GM19328 (cell line): ENCODE measurements around the gene NGEF.
"Not testable (repeated sequence)": the region's sequence is repeated elsewhere in the genome, so short reads cannot be mapped to it uniquely, and the experiment has no call there.

Experiments
- ATAC-seq: cut with Tn5 transposase; IDR thresholded peaks from one replicate; pipeline ENCODE4 v1.9.1; 2021; ENCODE audit warnings: mild to moderate bottlenecking, moderate library complexity; ENCODE audit not compliant: unreplicated experiment

NGEF gene

DNA sequence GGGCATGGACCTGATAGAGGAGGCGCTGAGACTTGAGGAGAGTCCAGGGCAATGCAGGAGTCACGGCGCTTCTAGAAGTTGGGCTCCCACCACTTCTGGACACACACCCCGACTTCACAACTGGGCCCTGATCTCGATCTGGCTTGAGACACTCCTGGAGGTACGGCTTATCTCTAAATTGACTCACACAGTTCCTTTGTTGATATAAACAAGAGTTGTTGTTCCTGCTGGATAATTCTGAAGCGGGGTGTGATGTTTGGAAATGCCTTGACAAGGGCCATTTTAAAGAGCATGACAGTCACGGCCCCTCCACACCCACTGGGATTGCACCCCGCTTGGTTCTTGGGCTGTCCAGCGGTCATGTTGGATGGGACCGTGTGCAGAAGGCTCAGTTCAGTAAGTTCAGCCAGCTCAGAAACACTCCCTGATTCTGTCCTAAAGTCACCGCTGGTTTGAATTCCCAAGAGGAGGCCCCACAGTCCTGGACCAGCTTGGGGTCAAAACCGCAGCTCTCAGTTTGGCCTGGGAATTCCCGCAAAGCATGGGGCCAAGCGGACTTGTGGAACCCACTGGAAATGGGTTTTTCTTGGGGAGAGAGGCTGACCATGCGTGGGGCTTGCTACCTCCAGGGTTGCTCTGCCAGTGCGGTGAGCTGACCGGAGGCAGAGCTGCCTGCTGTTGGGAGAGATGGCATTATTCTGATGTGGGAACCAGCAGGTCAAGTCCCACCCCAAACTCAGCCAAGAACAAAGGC lies 10.1 kb upstream of the NGEF start:
- ATAC-seq = no peak

DNA sequence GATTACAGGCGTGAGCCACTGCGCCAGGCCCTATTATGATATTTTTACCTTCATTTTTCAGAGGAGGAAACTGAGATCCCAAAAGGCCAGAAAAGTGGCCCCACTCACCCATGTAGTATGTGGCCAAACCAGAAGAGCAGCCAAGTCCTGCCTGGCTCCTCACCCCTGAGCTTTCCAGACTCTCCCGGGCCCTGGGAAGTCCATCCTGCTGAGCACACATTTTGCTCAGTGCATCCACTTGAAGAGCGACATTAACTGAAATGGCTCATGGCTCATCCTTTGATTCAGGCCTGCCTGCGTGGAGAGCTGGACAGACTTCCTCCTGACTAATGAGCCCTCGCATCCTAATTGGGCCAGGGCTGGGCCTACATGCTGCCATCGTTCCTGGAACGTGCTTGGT lies 9.5 kb upstream of the NGEF start:
- ATAC-seq = no peak

DNA sequence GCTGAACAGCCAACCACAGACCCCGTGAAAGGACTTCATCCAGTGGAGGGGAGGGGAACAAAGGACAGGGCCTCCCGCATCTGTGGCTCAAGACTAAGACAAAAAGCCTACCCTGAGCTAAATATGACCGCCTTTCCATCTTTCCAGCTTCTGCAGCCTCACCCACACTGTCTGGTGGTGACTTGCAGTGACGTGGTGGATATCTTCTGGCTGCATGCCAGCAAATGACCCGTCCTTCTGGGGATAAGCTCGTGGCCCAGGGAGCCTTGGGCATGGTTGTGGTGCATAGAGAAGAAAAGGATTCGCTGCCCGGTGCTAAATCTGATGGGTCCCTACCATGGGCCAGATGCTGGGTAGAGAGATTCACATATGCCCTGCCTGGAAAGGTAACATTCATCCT lies 8.7 kb upstream of the NGEF start:
- no peak for ATAC-seq

DNA sequence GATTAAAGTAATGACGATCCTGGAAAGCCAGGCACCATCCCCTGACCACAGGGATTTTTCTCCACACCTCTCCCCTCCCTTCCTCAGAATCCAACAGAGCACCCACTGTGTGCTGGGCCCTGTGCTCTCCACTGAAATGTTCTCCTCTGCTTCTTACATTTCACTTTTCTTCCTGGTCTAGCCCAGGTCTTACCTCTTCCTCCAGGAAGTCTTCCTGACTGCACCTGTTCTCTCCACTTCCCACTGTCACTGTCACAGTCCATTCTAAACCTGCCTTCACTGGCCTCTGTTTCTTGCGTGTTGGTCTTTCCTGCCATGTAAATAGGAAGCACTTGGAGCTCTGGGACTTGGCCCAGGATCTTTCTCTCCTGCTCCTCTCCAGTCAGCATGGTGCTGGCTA lies 7.4 kb upstream of the NGEF start:
- ATAC-seq = no peak

DNA sequence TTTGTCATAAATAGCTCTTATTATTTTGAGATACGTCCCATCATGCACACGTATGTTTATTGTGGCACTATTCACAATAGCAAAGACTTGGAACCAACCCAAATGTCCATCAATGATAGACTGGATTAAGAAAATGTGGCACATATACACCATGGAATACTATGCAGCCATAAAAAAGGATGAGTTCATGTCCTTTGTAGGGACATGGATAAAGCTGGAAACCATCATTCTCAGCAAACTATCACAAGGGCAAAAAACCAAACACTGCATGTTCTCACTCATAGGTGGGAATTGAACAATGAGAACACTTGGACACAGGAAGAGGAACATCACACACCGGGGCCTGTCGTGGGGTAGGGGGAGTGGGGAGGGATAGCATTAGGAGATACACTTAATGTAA lies 6.6 kb upstream of the NGEF start:
- not testable (repeated sequence) for ATAC-seq

DNA sequence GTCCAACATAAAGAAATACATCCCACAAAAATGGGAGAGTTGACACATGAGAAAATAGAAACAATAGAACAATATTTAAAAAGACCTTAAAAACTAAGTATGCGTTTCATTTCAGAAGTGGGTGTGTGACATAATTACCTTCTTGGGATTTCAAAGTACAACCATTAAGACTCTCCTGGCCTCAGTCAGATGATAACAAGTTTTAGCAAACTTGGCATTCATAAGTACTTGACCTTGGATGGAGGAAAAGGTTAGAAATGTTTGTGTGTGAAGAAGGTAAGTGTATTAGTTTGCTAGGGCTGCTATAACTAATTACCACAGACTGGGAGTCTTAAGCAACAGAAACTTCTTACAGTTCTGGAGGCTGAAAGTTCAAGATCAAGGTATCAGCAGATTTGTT lies 4.9 kb upstream of the NGEF start:
- ATAC-seq = no peak

DNA sequence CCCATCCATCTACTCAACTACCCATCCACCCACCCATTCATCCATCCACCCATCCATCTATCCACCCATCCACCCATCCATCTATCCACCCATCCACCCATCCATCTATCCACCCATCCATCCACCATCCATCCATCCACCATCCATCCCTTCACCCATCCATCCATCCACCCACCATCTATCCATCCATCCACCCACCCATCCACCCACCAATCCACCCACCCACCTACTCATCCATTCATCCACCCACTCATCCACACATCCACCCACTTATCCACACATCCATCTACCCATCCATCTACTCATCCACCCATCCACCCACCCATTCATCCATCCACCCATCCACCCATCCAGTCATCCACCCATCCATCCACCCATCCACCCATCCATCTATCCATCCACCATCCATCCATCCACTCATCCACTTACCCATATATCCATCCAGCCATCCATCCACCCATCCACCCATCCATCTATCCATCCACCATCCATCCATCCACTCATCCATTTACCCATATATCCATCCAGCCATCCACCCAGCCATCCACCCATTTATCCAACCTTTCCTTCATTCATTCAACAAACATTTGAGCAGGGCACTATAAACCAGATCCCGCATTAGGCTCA lies 2.1 kb upstream of the NGEF start:
- ATAC-seq = no peak

DNA sequence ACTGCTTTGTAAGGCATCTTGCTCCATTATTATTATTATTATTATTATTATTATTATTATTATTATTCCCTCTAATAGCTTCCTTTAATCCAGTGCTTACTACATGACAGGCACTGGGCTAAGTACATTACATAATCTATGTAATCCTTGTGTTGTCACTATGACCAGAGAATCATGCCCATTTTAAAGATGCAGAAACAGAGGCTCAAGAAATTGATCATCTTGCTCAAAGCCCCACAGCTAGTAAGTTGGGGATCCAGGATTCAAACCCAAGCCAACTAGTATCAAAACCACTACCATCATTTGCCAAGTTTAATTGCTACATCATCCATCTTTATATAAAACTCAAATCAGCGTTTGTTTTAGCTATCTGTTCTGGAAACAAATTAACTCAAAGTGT lies 594 bp upstream of the NGEF start:
- no peak for ATAC-seq

DNA sequence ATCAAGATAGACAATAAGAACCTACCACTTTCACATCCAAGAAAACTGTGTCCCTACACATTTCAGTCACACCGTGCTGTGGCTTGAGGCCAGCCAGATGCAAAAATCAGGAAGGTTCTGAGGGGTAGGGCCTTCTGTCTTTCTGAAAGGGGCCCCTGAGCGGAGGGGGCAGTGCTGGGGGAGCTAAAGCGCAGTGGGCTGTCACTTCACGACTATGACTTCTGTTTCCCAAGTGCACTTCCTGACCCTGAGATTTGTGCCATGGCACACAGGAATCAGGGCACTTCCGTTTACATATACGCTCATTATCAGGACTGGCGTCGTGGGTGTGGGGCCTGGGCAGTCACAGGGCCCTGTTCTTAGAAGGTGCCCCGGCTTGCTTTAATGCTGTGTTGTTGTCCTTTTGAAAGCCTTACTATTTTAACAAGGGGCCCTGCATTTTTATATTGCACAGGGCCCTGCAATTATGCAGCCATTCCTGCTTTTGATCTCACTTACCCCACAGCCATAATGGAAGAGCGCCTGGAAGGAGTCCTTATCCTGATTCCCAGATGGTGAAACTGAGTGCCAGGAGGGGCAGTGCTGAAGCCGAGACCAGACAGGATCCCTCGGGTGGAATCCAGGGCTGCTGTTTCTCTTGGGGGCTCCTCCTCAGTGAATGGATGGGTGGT lies 620 bp downstream of the NGEF start:
- ATAC-seq = no peak

DNA sequence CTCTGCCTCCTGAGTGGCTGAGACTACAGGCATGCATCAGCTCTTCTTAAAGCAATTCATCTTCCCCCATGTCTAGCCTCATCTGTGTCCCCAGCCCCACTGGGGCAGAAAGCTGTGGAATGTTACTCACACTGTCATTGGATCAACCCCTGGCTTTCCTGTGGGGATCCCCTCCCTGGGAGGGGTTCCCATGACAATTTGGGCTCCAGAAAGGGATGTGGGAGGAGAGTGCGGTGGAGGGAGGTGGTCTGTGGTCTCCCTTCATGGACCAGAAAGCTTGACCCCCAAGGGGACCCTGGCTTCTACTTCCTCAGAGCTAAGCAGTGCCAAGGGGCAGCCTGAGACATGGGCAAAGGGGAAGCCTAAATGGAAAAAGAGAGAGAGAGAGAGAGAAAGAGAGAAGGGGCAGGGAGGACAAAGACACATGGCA lies 1.3 kb downstream of the NGEF start:
- ATAC-seq = no peak

DNA sequence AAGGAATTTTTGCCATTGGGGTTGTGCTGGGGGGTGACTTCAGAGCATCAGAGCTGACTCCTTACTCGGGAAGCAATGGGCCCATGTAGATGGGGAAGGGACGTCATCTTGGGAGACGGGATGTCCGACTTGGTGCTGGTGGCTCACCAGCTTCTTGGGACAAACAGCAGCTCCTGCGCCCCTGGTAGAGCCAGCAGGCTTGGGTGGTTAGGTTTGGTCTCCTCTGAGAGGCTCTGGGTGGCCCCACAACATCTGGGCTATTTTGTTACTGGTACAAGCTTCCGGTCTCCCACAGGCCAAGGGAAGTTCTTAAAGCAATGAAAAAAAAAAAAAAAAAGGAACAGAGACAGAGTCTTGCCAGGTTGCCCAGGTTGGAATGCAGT lies 1.8 kb downstream of the NGEF start:
- ATAC-seq = no peak

DNA sequence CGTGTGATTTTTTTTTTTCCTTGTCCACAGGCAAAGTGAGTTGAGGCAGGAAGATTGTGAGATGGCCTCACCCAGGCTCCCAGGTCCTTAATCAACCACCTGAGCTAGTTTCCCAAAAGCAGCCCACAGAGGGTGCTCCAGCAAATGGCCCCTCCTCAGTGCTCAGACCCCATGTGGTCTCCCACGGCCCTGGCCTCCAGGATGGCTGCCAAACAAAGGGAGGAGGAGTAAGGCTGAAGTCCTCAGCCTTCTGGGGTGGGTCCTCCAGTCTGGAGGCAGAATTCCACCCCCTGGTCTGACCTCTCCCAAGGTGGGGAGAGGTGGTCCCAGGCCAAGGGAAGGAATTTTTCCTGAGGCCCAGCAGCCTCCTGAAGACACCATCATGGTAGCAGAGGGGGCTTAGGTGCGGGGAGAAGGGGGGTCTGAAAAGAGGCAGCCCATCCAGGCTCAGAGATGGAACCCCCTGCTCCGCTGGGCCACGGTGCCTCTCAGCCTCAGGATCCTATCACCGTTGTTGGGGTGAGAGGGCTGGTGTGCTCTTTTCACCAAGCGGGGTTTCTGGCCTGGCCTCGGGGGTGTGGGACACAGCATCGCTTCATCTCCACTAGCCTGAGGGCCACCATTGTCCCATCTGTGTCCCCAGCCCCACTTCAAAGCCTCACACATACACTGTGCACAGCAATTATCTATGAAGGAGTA lies 2.3 kb downstream of the NGEF start:
- ATAC-seq = no peak

DNA sequence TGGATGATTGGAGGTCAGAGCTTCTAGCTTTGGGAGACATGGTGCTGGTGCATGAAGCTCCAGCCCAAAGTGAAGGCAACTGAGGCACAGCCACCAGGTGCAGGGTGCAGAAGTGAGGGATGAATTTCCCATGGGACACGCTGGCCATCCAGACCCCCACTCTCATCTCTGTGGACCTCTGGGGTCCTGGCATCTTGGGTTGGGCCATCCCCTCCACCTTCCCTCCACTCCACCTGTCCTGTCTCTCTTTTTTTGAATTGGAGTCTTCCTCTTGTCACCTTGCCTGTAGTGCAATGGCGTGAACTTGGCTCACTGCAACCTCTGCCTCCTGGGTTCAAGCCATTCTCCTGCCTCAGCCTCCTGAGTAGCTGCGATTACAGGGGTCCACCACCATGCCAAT lies 3.4 kb downstream of the NGEF start:
- no peak for ATAC-seq

DNA sequence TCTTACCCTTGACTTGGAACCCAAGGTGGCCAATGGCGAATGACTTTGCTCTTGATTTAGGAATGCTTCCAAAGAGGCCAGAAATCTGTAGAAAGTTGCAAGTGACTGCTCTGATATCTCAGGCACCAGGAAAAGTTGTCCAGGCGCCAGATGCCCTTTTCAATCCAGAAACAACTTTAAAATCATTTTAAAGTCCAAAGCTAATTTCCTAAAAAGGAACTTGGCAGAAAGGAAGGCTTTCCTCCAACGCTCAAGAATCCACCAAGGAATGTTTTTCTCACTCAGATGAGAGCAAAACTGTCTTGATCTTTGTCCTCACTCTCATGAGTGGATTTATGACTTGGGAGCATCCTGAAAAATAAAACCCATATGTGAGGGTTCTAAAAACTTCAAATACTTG lies 5.3 kb downstream of the NGEF start:
- no peak for ATAC-seq

DNA sequence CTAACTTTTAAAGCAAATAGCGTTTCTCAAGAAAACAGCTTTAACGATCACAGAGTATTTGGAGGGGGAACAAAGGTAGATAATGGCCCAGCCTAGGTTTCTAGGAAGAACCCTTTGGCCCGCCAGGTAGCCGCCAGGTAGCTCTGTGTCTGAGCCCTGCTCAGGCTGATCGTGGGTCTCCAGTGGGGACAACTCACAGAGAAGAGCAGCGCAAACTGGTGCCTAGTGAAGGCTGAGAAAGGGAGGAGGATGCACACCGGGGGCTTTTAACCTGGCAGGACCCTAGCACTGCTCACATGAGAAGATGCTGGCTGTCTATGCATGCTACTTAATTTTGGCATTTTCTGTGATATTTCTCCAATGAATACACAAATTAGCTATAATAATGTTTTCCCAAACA lies 5.8 kb downstream of the NGEF start:
- ATAC-seq = no peak

DNA sequence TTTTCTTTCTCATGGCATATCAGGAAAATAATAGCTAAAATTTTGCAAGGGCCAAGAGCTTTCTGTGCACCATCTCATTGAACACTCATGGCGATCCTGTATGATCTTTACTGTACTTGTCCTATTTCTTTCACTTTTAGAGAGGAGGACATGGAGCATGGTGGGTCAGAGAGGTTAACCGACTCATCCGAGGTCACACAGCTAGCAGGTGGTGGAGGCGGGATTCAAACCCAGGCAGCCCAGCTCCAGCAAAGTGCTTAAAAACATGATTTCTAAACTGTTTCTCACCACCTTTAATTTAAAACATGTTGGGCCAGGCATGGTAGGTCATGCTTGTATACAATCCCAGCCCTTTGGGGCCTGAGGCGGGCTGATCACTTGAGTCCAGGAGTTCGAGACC lies 6.4 kb downstream of the NGEF start:
- no peak for ATAC-seq

DNA sequence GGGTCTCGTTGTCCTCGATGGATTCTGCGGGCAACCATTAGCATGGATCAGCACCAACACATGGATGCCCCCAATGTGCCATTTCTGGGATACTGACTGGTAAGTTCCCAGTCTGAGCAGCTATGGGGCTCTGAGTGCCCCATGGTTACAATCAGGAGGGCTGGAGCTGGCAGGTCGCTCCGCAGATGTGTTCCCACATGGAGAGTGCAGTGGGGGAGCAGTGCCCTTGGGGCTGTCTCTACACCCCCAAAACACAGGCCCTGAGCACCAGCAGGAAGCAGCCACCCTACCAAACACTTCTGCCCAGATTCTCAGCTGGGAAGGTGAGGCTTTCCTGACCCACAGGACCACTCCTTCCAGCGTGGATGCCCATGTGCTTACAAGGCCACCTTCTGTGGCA lies 8.0 kb downstream of the NGEF start:
- no peak for ATAC-seq

DNA sequence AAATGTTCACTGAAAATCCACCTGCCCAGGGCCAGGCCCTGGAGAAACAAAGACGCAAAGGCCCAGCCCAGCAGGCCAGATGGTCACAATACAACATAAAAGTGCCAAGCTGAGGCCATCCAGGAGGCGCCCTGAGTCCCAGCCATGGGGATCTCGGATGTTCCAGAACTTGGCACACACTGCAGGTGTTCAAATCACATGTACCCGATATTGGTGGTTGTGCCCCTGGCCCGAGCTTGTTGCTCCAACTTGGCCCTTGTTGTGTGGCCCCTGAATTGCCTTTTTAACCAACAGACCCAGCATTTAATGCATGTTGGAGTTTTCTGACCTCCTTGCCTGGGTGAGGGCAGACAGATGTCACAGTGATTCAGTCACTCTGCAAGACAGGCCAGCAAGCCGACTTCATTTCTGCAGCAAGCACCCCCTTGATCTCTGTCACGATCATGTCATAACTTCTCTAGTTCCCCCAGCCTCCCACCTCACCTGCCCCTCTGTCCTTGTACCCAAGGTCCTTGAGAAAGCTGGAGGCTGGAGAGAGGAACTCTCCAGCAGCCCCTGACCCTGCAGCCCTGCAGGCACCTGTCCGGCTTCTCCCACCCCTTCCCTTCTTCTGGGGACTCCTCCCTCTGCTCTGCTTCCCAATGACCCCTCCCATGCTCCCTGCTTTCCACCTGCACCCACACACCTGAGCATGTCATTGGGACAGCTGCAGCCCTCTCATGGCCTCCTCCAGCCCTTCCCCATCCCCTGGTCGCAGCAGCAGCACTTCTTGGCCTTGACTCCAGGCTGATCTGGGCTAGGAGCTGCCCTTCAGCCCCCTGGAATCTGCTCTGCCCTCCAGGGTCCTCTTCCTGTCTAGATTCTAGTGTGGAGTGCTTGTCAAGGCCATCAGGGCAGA lies 9.1 kb downstream of the NGEF start:
- no peak for ATAC-seq

DNA sequence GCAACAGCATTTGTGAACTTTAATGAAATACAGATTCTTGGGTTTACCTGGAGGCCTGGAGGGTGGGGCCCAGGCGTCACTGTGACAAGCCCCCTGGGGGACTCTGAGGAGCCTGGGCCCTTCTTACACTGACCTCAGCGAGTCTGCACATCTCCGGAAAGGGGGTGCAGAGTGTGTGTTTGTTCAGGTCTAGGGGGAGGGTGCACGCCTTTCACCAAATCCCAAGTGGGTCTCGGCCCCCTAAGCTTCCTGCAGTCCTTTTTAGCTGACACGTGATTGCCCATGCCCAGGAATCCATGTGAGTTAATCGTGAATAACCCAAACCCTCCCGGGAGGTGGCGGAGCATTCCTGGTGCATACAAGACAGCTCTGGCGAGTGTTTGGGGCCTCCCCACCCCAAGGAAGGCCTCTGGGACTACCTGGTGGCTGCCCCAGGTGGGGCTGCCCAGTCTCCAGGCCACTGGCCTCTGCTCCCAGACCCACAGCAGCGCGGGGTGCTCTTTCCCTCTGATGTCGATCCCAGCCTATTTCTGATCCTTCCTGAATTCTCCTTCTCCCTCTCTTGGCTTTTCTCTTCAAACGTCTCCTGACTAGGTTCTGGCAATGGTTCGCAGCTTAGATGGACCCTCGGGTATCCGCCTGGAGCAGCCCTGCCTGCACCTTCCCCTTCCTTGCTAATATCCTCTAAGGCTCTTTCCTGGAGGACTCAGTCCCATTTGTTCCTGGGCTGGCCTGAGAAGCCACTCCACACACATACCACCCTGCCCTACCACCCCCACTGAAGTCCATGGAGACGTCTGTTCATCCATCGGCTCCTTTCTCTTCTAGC lies 10.0 kb downstream of the NGEF start:
- no peak for ATAC-seq
